H1 (cell line): ENCODE results near the gene PLPP7. TPM values are rescaled to one million over a fixed set of nuclear protein-coding genes. Genes with fewer than 3 reads are reported as not detected.

Experiments used
- CTCF ChIA-PET: fragments of 300-600 bp; sonication (Branson Sonifier 250); formaldehyde crosslinking; loops from one replicate; lab custom pipeline; 2021; ENCODE audit not compliant: partially characterized antibody; lab: Charles Lee
- POLR2A ChIA-PET: fragments of 300-600 bp; sonication (Branson Sonifier 250); formaldehyde crosslinking; loops from one replicate; lab custom pipeline; 2021; ENCODE audit warnings: inconsistent platforms; ENCODE audit not compliant: partially characterized antibody; lab: Charles Lee
- DNase-seq, 2 experiments: peaks; one replicate each; pipeline versions ENCODE4 v3.0.0 to v3.0.0-alpha.2; 2010 to 2022; ENCODE audit warnings: low spot score in 2 of 2, low read depth in 1 of 2, mixed read lengths in 1 of 2
- FAIRE-seq: peaks from 2 replicates; lab custom pipeline; 2011; peaks lifted over from hg19 to GRCh38; lab: Jason Lieb, UNC
- H2AFZ ChIP-seq: 2 replicates; pipeline ENCODE4 v1.8.1; 2012; ENCODE audit warnings: low read length, inconsistent platforms
- H2AK5ac ChIP-seq: 2 replicates; pipeline ENCODE4 v1.6.1; 2013; ENCODE audit warnings: low read depth, low read length
- H2BK120ac ChIP-seq: replicated peaks from 2 replicates; pipeline ENCODE3; 2013; ENCODE audit warnings: low read depth, low read length, inconsistent platforms
- H2BK12ac ChIP-seq: 2 replicates; pipeline ENCODE4 v1.6.1; 2013; ENCODE audit warnings: low read depth, low read length
- H2BK15ac ChIP-seq: 2 replicates; pipeline ENCODE4 v1.6.1; 2013; ENCODE audit warnings: low read length
- H2BK20ac ChIP-seq: 2 replicates; pipeline ENCODE4 v1.6.1; 2013; ENCODE audit warnings: low read length
- H2BK5ac ChIP-seq: 2 replicates; pipeline ENCODE4 v1.6.1; 2013; ENCODE audit warnings: low read depth, low read length
- H3K14ac ChIP-seq: 2 replicates; pipeline ENCODE4 v1.6.1; 2013; ENCODE audit warnings: inconsistent platforms; ENCODE audit not compliant: insufficient read length
- H3K18ac ChIP-seq: 2 replicates; pipeline ENCODE4 v1.6.1; 2013; ENCODE audit warnings: low read length; ENCODE audit errors: extremely low read depth
- H3K23ac ChIP-seq: 2 replicates; pipeline ENCODE4 v1.6.1; 2013; ENCODE audit warnings: inconsistent platforms; ENCODE audit not compliant: insufficient read length
- H3K23me2 ChIP-seq: 2 replicates; pipeline ENCODE4 v1.6.1; 2013; ENCODE audit warnings: low read depth, low read length
- H3K27ac ChIP-seq: 2 replicates; pipeline ENCODE4 v1.6.1; 2011; ENCODE audit warnings: low read depth, low read length, inconsistent platforms
- H3K27me3 ChIP-seq, 4 experiments: replicated peaks in 1 of 4; 1 replicate in 1 of 4; 2 replicates in 3 of 4; pipeline versions ENCODE4 v1.6.1 to v1.8.1; 2011 to 2013; ENCODE audit warnings: low read length in 3 of 4, mild to moderate bottlenecking in 3 of 4, inconsistent platforms in 2 of 4, mixed read lengths in 2 of 4, moderate library complexity in 1 of 4; ENCODE audit not compliant: control insufficient read depth in 3 of 4, insufficient read depth in 3 of 4; ENCODE audit errors: extremely low read depth in 1 of 4
- H3K36me3 ChIP-seq, 4 experiments: 2 replicates each; pipeline versions ENCODE4 v1.6.1 to v1.8.1; 2011 to 2013; ENCODE audit warnings: mild to moderate bottlenecking in 4 of 4, low read length in 3 of 4, moderate library complexity in 2 of 4, control low read depth in 1 of 4, inconsistent platforms in 1 of 4; ENCODE audit not compliant: insufficient read depth in 4 of 4, control insufficient read depth in 2 of 4
- H3K4ac ChIP-seq: replicated peaks from 2 replicates; pipeline ENCODE3; 2013; ENCODE audit warnings: low read length, low read depth, mixed read lengths, inconsistent platforms; ENCODE audit not compliant: insufficient read length
- H3K4me1 ChIP-seq, 4 experiments: replicated peaks in 1 of 4; 1 replicate in 1 of 4; 2 replicates in 3 of 4; pipeline versions ENCODE4 v1.6.1 to v1.8.1; 2011 to 2013; ENCODE audit warnings: low read length in 3 of 4, inconsistent platforms in 2 of 4, mixed read lengths in 1 of 4; ENCODE audit not compliant: insufficient read depth in 4 of 4, control insufficient read depth in 3 of 4
- H3K4me2 ChIP-seq, 2 experiments: 2 replicates each; pipeline versions ENCODE4 v1.6.1 to v1.8.1; 2011 to 2013; ENCODE audit warnings: low read depth in 2 of 2, low read length in 2 of 2, control low read depth in 1 of 2, inconsistent platforms in 1 of 2, mild to moderate bottlenecking in 1 of 2; ENCODE audit not compliant: insufficient read depth in 1 of 2
- H3K4me3 ChIP-seq, 4 experiments: fragments of 200-600, 300-600 bp in 1 of 4; sonication (generic), shearing (Covaris generic), sonication (Bioruptor Twin) in 1 of 4; 2 replicates each; pipeline versions ENCODE4 v1.5.1 to v1.8.1; 2011 to 2016; ENCODE audit warnings: low read length in 4 of 4, low read depth in 3 of 4, control low read depth in 2 of 4, inconsistent platforms in 2 of 4, mild to moderate bottlenecking in 2 of 4, mixed read lengths in 1 of 4, moderate library complexity in 1 of 4; ENCODE audit not compliant: insufficient read depth in 2 of 4; ENCODE audit errors: extremely low read depth in 1 of 4
- H3K56ac ChIP-seq: replicated peaks from 2 replicates; pipeline ENCODE3; 2013; ENCODE audit warnings: low read depth, mild to moderate bottlenecking, mixed read lengths, low read length, inconsistent platforms; ENCODE audit not compliant: insufficient read length
- H3K79me1 ChIP-seq: 2 replicates; pipeline ENCODE4 v1.6.1; 2013; ENCODE audit warnings: low read depth, low read length, control low read depth
- H3K79me2 ChIP-seq, 2 experiments: 2 replicates each; pipeline versions ENCODE4 v1.6.1 to v1.8.1; 2012 to 2013; ENCODE audit warnings: low read length in 2 of 2, mild to moderate bottlenecking in 2 of 2, inconsistent platforms in 1 of 2; ENCODE audit not compliant: insufficient read depth in 2 of 2, control insufficient read depth in 1 of 2
- H3K9ac ChIP-seq, 4 experiments: replicated peaks in 1 of 4; 1 replicate in 1 of 4; 2 replicates in 3 of 4; pipeline versions ENCODE4 v1.6.1 to v1.8.1; 2011 to 2013; ENCODE audit warnings: low read depth in 3 of 4, low read length in 3 of 4, control low read depth in 2 of 4, mild to moderate bottlenecking in 2 of 4, moderate library complexity in 2 of 4, inconsistent platforms in 1 of 4; ENCODE audit errors: extremely low read depth in 1 of 4
- H3K9me3 ChIP-seq, 2 experiments: 2 replicates each; pipeline versions ENCODE4 v1.6.1 to v1.8.1; 2012 to 2013; ENCODE audit warnings: mild to moderate bottlenecking in 2 of 2, moderate library complexity in 2 of 2, control low read depth in 1 of 2, inconsistent platforms in 1 of 2, low read depth in 1 of 2, low read length in 1 of 2, mixed read lengths in 1 of 2; ENCODE audit not compliant: insufficient read depth in 2 of 2
- H4K20me1 ChIP-seq, 2 experiments: replicated peaks in 1 of 2; 2 replicates each; pipeline versions ENCODE3 to v1.8.1; 2011 to 2013; ENCODE audit warnings: inconsistent platforms in 2 of 2, low read length in 2 of 2, mild to moderate bottlenecking in 1 of 2; ENCODE audit not compliant: insufficient read depth in 2 of 2, control insufficient read depth in 1 of 2
- H4K5ac ChIP-seq: 2 replicates; pipeline ENCODE4 v1.6.1; 2013; ENCODE audit warnings: low read length, low read depth, mixed read lengths, inconsistent platforms; ENCODE audit not compliant: insufficient read length
- H4K8ac ChIP-seq: 2 replicates; pipeline ENCODE4 v1.8.0; 2013; ENCODE audit warnings: mild to moderate bottlenecking, moderate library complexity, low read length, inconsistent platforms; ENCODE audit not compliant: insufficient read depth; ENCODE audit errors: extremely low read depth
- H4K91ac ChIP-seq: replicated peaks from 2 replicates; pipeline ENCODE3; 2013; ENCODE audit warnings: low read length, mixed read lengths, inconsistent platforms; ENCODE audit not compliant: insufficient read length
- ASH2L ChIP-seq: fragments of 200-600, 300-600 bp; sonication (generic); IDR thresholded peaks from one replicate; pipeline ENCODE4 v1.7.1; 2017; ENCODE audit warnings: low read length
- CBX8 ChIP-seq: fragments of 300-800, 300-1000 bp; sonication (generic); IDR thresholded peaks from 2 replicates; pipeline ENCODE4 v1.7.1; 2016; ENCODE audit warnings: low read depth, low read length, borderline replicate concordance
- EZH2 ChIP-seq: fragments of 200-600 bp; sonication (generic); IDR thresholded peaks from 2 replicates; pipeline ENCODE4 v1.7.1; 2012; ENCODE audit warnings: low read depth, mild to moderate bottlenecking, moderate library complexity, low read length, inconsistent platforms; ENCODE audit not compliant: severe bottlenecking
- GTF2F1 ChIP-seq: IDR thresholded peaks from 2 replicates; pipeline ENCODE4 v1.6.1; 2012; ENCODE audit warnings: low read depth, low read length, improper control_type of control experiment, borderline replicate concordance
- KDM5A ChIP-seq: fragments of 200-600 bp; IDR thresholded peaks from 2 replicates; pipeline ENCODE4 v1.7.1; 2012; ENCODE audit warnings: mild to moderate bottlenecking, low read length, inconsistent platforms, mixed read lengths
- POLR2A ChIP-seq, 2 experiments: IDR thresholded peaks; 1 replicate in 1 of 2; 2 replicates in 1 of 2; pipeline ENCODE4 v1.6.1; 2011; ENCODE audit warnings: low read depth in 2 of 2, low read length in 2 of 2, mild to moderate bottlenecking in 2 of 2; ENCODE audit errors: control extremely low read depth in 1 of 2
- RAD21 ChIP-seq, 2 experiments: IDR thresholded peaks in 1 of 2; conservative IDR thresholded peaks in 1 of 2; 2 replicates each; pipeline ENCODE4 v1.6.1; 2011; ENCODE audit warnings: low read depth in 2 of 2, low read length in 2 of 2, improper control_type of control experiment in 1 of 2, inconsistent platforms in 1 of 2, mild to moderate bottlenecking in 1 of 2, moderate library complexity in 1 of 2
- RBBP5 ChIP-seq: IDR thresholded peaks from 2 replicates; pipeline ENCODE4 v1.7.1; 2012; ENCODE audit warnings: low read depth, mild to moderate bottlenecking, inconsistent platforms, low read length, moderate library complexity, borderline replicate concordance
- TAF1 ChIP-seq: IDR thresholded peaks from 2 replicates; pipeline ENCODE4 v1.6.1; 2011; ENCODE audit warnings: mild to moderate bottlenecking, low read depth, low read length
- whole genome bisulfite sequencing, 2 experiments: shearing (Covaris generic) in 1 of 2; methylation state at CpG; one replicate each; pipeline versions ENCODE4 v1.1.6 to v1.1.7; 2013 to 2015; ENCODE audit warnings: low lambda C conversion rate in 2 of 2, mixed read lengths in 2 of 2, inconsistent platforms in 1 of 2, low coverage in 1 of 2, missing lambda C conversion rate in 1 of 2; ENCODE audit not compliant: insufficient replicate concordance in 2 of 2, insufficient coverage in 1 of 2, insufficient read length in 1 of 2; ENCODE audit errors: extremely low coverage in 1 of 2, missing lambda C conversion rate in 1 of 2; 5-methylcytosine and 5-hydroxymethylcytosine counted together
- polyA plus RNA-seq, 7 experiments: library from polyadenylated mRNA; depleted of rRNA in 3 of 7; stranded (reverse) in 5 of 7; unstranded in 2 of 7; fragments of >200 nt in 5 of 7; fragments of 200-250 nt in 2 of 7; gene quantifications; 1 replicate in 5 of 7; 2 replicates in 1 of 7; 4 replicates in 1 of 7; pipeline versions ENCODE4 v1.2.1 to v1.2.3, GENCODE V29; 2011 to 2013; ENCODE audit warnings: missing spikeins in 2 of 7, mixed read lengths in 2 of 7
- total RNA-seq: library from RNA; stranded (reverse); fragmentation: NEBNext Ultra II Directional; extraction: Animal tissue kit (Norgen Biotek cat#: 25700); gene quantifications from 2 replicates; pipeline ENCODE4 v1.2.1, GENCODE V29; 2021
- TF ChIP-seq, protein P1 (sequence below): IDR thresholded peaks from 2 replicates; pipeline ENCODE4 v1.6.1; 2012; ENCODE audit warnings: low read length, inconsistent platforms

Gene PLPP7
- total and polyA plus RNA-seq, 2 of the 8 experiments (the other 6 are each of a cell fraction or from before 2014, with no cell fraction given) = 3.4 to 3.9 TPM

DNA sequence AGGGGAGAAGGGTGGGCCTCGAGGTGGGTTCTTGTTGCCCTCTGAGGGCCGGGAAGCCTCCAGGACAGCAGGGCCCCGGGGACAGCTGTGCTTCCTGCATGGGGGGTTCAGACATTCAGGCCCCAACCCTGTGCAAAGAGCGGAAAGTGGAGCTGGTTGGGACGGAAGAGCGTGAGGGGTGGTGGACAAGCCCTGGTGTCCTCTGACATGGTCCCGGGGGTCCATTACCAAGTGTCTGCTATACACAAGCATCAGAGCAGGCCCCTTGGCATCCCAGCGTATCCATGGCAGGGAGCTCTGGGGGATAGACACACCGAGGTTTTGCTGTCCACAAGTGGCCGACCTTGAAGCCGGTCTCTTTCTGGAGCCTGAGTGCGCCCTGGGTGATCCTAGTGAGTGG lies 9.3 kb downstream of the PLPP7 start:
- Histone ChIP-seq H3K27me3 (no peaks in the 10 kb centered on the region), H3K4me1 (peaks cover 0 to 5% (median 3%) of the 10 kb centered on the region in 4 experiments; a peak in 2 of 7 replicates), H2BK120ac (no peak overlapping the region), H3K79me2 (no peaks in the 10 kb centered on the region), H3K4me3 (no peak overlapping the region), H3K14ac (no peak overlapping the region), H4K5ac (no peak overlapping the region), H3K9me3 (no peaks in the 10 kb centered on the region), H3K18ac (no peak overlapping the region), H2AFZ (no peak overlapping the region), H4K91ac (no peak overlapping the region), H3K4ac (no peak overlapping the region), H2BK20ac (no peak overlapping the region), H3K27ac (no peak overlapping the region), H3K36me3 (no peaks in the 10 kb centered on the region), H2BK15ac (no peak overlapping the region), H3K23ac (no peak overlapping the region), H2BK5ac (no peak overlapping the region), H3K56ac (no peak overlapping the region), H3K23me2 (no peaks in the 10 kb centered on the region), H4K8ac (no peak overlapping the region)
- no peak for DNase-seq
- POLR2A ChIA-PET = interaction anchor here (0.6 to 1.1 kb wide), 2 partner anchors 138 to 186 kb away, joined by 3 to 5 read pairs; no protein-coding TSS in a partner anchor
- no peak for FAIRE-seq
- WGBS, 2 experiments = 95% methylated on average over 12 of the region's 12 CpGs; no CpG with 5 or more reads in 1 of the 2 experiments
- TF ChIP-seq EZH2 = no peak
- no peak for TF ChIP-seq CBX8
- no peak for TF ChIP-seq TAF1
- TF ChIP-seq, protein P1, sequence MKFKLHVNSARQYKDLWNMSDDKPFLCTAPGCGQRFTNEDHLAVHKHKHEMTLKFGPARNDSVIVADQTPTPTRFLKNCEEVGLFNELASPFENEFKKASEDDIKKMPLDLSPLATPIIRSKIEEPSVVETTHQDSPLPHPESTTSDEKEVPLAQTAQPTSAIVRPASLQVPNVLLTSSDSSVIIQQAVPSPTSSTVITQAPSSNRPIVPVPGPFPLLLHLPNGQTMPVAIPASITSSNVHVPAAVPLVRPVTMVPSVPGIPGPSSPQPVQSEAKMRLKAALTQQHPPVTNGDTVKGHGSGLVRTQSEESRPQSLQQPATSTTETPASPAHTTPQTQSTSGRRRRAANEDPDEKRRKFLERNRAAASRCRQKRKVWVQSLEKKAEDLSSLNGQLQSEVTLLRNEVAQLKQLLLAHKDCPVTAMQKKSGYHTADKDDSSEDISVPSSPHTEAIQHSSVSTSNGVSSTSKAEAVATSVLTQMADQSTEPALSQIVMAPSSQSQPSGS = no peak
- no peak for TF ChIP-seq ASH2L
- TF ChIP-seq RBBP5 = no peak
- no peak for TF ChIP-seq KDM5A
- TF ChIP-seq GTF2F1 = no peak
- no peak for TF ChIP-seq RAD21 (IDR thresholded peaks at IDR 0.05 in 1 of 2, conservative IDR thresholded peaks at IDR 0.05 in 1 of 2; ENCODE audit: low read depth in 2 of 2, low read length in 2 of 2)
- no peak for TF ChIP-seq POLR2A (IDR thresholded peaks at IDR 0.05; ENCODE audit: control extremely low read depth in 1 of 2, low read depth in 2 of 2, low read length in 2 of 2)
- TF ChIP-seq, all 59 proteins: peak for 0
- no peak overlapping the region for H3K9ac ChIP-seq
- no peak overlapping the region for H3K4me2 ChIP-seq
- H2BK12ac ChIP-seq = no peak overlapping the region
- no peaks in the 10 kb centered on the region for H3K79me1 ChIP-seq
- no peak overlapping the region for H2AK5ac ChIP-seq
- CTCF ChIA-PET = interaction anchor here (0.8 to 2.4 kb wide), 7 partner anchors 9 to 84 kb away, joined by 3 to 8 read pairs (median 3); partner anchors contain the start of gene PLPP7
- H4K20me1 ChIP-seq = no peaks in the 10 kb centered on the region
